Measurements from ENCODE around the gene TMEM179.

GRCh38 chr14:104597576-104597975 is 7.0 kb downstream of the TMEM179 start:
- TF ChIP-seq POLR2A (IDR thresholded peaks at IDR 0.05) (no peak), CTCF (IDR thresholded peaks at IDR 0.05) (no peak)

Data from upper lobe of left lung (tissue), 4 donors.